Esophagus squamous epithelium (tissue), 4 donors: ENCODE results near the gene CATSPERE.

Experiments
- POLR2A ChIP-seq, 4 donors: fragments of 450-650 bp; IDR thresholded peaks; one replicate each; pipeline ENCODE4 v1.6.1; 2017; ENCODE audit warnings: antibody characterized with exemption in 4 of 4, mild to moderate bottlenecking in 4 of 4, moderate library complexity in 3 of 4
- TF ChIP-seq, protein P1 (sequence below), 6 experiments: fragments of 450-650 bp in 4 of 6; fragments of 200-600 bp in 2 of 6; sonication (generic) in 2 of 6; IDR thresholded peaks; one replicate each; pipeline ENCODE4 v1.5.1; 2016 to 2019; ENCODE audit warnings: antibody characterized with exemption in 6 of 6, mild to moderate bottlenecking in 4 of 6, moderate library complexity in 4 of 6

DNA sequence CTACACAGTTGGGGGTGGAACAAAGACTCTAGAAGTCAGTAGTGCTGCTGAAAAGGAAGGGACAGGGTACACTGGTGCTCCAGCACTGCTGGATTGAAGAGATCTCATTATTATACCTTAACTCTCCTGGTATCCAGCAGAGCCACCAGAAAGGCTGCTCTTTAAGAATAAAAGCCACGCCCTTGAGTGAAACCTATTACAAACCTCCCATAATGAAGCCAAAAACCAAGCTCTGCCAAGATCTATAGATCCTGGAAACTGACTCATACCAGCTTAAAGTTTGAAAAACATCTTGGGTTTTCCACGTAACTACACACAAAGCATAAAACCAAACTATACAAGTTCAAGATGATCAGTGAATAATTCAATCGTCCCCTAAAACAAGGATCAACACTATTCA, 47.3 kb upstream of the CATSPERE start:
- no peak for TF ChIP-seq POLR2A (IDR thresholded peaks at IDR 0.05)
- TF ChIP-seq, protein P1, sequence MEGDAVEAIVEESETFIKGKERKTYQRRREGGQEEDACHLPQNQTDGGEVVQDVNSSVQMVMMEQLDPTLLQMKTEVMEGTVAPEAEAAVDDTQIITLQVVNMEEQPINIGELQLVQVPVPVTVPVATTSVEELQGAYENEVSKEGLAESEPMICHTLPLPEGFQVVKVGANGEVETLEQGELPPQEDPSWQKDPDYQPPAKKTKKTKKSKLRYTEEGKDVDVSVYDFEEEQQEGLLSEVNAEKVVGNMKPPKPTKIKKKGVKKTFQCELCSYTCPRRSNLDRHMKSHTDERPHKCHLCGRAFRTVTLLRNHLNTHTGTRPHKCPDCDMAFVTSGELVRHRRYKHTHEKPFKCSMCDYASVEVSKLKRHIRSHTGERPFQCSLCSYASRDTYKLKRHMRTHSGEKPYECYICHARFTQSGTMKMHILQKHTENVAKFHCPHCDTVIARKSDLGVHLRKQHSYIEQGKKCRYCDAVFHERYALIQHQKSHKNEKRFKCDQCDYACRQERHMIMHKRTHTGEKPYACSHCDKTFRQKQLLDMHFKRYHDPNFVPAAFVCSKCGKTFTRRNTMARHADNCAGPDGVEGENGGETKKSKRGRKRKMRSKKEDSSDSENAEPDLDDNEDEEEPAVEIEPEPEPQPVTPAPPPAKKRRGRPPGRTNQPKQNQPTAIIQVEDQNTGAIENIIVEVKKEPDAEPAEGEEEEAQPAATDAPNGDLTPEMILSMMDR (IDR thresholded peaks at IDR 0.05): no peak
